BJ (cell line): ENCODE measurements around the gene ZNF426. TPM values are rescaled to one million over a fixed set of nuclear protein-coding genes. Genes with fewer than 3 reads are reported as not detected.
"Not testable (repeated sequence)": the region's sequence is repeated elsewhere in the genome, so short reads cannot be mapped to it uniquely, and the experiment has no call there.

ENCODE experiments used
- CTCF ChIA-PET: fragments of 350-600 bp; formaldehyde crosslinking; extraction: SDS; loops from one replicate; lab custom pipeline; 2021; ENCODE audit warnings: antibody characterized with exemption, inconsistent platforms; lab: Yijun Ruan, JAX
- POLR2A ChIA-PET: fragments of 300-600 bp; sonication (Branson Sonifier 250); formaldehyde crosslinking; extraction: SDS; loops from one replicate; lab custom pipeline; 2021; ENCODE audit warnings: antibody characterized with exemption; lab: Charles Lee
- DNase-seq: peaks from one replicate; pipeline ENCODE4 v3.0.0-alpha.2; 2011; ENCODE audit warnings: low read depth
- H3K27me3 ChIP-seq: 2 replicates; pipeline ENCODE4 v1.6.0; 2011; ENCODE audit warnings: low read length; ENCODE audit not compliant: control insufficient read depth, insufficient read depth
- H3K36me3 ChIP-seq: 2 replicates; pipeline ENCODE4 v1.5.1; 2011; ENCODE audit warnings: low read length; ENCODE audit not compliant: control insufficient read depth, insufficient read depth
- H3K4me3 ChIP-seq: 2 replicates; pipeline ENCODE4 v1.5.1; 2011; ENCODE audit warnings: low read depth, mild to moderate bottlenecking, control low read depth, low read length
- polyA plus RNA-seq: library from polyadenylated mRNA; depleted of rRNA; stranded (reverse); fragments of >200 nt; gene quantifications from 2 replicates; pipeline ENCODE4 v1.2.3, GENCODE V29; 2011
- TF ChIP-seq, protein P1 (sequence below): IDR thresholded peaks from 2 replicates; pipeline ENCODE4 v1.5.1; 2011; ENCODE audit warnings: low read depth, mild to moderate bottlenecking, control low read depth, inconsistent platforms, low read length, moderate library complexity; ENCODE audit not compliant: insufficient read depth

ZNF426 gene
- polyA plus RNA-seq, 1 experiment = 5.9 TPM

DNA sequence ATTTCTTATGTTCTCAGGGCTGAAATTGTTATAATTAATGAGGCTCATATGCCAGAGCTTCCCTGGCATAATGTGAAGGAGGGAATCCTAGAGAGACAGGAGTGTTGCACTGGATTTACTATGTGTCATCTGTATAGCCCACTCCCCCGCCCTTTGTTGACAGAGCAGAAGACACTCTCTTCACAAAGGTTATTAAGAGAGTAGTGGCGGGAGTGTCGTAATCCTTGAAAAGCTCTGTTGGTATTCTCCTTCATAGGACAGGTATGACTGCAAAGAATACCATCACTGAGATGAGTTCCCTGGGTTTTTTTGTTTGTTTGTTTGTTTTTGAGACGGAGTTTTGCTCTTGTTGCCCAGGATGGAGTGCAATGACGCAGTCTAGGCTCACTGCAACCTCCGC lies 31.8 kb upstream of the ZNF426 start:
- ChIA-PET CTCF (no interaction called here), POLR2A (interaction anchor here (0.6 kb wide), 1 partner anchor 8 kb away, joined by 12 read pairs; no protein-coding TSS in a partner anchor)
- TF ChIP-seq, protein P1, sequence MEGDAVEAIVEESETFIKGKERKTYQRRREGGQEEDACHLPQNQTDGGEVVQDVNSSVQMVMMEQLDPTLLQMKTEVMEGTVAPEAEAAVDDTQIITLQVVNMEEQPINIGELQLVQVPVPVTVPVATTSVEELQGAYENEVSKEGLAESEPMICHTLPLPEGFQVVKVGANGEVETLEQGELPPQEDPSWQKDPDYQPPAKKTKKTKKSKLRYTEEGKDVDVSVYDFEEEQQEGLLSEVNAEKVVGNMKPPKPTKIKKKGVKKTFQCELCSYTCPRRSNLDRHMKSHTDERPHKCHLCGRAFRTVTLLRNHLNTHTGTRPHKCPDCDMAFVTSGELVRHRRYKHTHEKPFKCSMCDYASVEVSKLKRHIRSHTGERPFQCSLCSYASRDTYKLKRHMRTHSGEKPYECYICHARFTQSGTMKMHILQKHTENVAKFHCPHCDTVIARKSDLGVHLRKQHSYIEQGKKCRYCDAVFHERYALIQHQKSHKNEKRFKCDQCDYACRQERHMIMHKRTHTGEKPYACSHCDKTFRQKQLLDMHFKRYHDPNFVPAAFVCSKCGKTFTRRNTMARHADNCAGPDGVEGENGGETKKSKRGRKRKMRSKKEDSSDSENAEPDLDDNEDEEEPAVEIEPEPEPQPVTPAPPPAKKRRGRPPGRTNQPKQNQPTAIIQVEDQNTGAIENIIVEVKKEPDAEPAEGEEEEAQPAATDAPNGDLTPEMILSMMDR = no peak
- Histone ChIP-seq H3K27me3 (no peaks in the 10 kb centered on the region), H3K4me3 (no peak overlapping the region), H3K36me3 (peaks cover 10% of the 10 kb centered on the region)
- no peak for DNase-seq

DNA sequence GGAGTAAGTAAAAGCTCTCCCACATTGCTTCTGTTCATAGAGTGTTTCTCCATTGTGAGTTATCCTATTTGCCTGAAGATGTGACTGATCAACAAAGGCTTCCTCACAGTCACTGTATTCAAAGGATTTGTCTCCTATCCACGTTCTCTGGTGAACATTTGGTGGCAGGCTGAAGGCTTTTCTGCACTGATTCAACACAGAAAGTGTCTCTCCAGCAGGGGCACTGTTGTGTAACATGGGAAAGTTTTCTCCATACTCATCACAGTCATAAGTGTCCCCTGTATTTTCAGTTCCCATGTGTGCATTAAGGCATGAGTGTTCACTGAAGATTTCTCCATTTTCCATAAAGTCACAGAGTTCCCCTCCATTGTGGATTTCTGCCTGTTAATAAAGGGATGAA lies 28.3 kb upstream of the ZNF426 start:
- ChIA-PET POLR2A (no interaction called here), CTCF (no interaction called here)
- H3K27me3 ChIP-seq = no peaks in the 10 kb centered on the region
- no peak overlapping the region for H3K4me3 ChIP-seq
- TF ChIP-seq, protein P1 = no peak
- H3K36me3 ChIP-seq = peaks cover 17% of the 10 kb centered on the region
- no peak for DNase-seq

DNA sequence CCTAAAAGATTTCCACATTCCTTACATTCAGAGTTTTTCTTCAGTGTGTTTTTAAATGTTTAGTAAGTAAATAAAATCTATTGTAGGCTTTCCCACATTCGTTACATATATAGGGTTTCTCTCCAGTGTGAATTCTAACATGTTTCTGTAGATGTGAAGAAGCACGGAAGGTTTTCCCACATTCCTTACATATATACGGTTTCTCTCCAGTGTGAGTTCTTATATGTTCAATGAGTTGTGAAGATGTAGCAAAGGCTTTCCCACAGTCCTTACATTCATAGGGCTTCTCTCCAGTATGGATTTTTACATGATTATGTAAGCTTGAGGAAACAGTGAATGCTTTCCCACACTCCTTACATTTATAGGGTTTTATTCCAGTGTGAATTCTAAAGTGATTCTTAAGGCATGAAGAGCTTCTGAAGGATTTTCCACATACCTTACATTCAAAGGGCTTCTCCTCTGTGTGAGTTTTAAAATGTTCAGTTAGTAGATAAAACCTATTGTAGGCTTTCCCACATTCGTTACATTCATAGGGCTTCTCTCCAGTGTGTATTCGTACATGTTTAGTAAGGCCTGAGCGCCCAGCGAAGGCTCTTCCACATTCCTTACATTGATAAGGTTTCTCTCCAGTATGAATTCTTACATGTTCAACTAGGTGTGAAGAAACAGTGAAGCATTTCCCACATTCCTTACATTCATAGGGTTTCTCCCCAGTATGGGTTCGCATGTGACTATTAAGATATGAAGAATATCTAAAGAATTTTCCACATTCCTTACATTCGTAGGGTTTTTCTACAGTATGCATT lies 27.7 kb upstream of the ZNF426 start:
- DNase-seq = no peak
- Histone ChIP-seq H3K36me3 (peaks cover 19% of the 10 kb centered on the region), H3K27me3 (no peaks in the 10 kb centered on the region), H3K4me3 (no peak overlapping the region)
- POLR2A ChIA-PET = no interaction called here
- CTCF ChIA-PET = no interaction called here
- TF ChIP-seq, protein P1 = no peak

DNA sequence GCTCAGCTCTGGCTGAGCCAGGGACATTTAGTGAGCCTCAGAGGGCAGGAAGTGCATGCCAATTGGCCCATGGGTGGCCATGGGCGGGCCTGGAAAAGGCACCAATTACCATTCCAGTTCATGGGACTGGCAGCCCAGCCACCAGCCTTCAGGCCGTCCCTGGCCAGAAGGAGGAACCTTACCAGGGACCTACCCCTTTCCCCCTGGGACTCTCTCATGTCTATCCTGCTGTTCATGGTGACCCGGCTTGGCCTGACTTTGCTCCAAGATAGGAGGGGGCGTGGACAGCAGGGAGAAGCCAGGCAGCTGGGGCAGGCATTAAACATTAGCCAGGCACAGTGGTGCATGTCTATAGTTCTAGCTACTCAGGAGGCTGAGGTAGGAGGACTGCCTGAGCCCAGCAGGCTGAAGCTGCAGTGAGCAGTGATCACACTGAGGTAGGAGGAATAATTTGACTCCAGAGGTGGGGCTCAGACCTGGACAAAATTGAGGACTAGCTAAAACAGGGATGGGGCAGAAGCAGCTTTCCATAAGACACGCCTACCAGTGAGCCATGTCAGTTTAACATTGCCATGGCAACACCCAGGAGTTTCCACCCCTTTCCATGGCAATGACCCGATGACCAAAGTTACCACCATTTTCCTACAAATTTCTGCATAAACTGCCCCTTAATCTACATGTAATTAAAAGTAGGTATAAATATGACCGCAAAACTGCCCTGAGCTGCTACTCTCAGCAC lies 14.3 kb upstream of the ZNF426 start:
- no peaks in the 10 kb centered on the region for H3K27me3 ChIP-seq
- ChIA-PET CTCF (interaction anchor here (1.2 kb wide), 1 partner anchor 14 kb away, joined by 5 read pairs; the partner anchor contains the start of gene ZNF426), POLR2A (no interaction called here)
- TF ChIP-seq, protein P1 = no peak
- no peak for DNase-seq
- H3K36me3 ChIP-seq = no peaks in the 10 kb centered on the region
- H3K4me3 ChIP-seq = no peak overlapping the region

DNA sequence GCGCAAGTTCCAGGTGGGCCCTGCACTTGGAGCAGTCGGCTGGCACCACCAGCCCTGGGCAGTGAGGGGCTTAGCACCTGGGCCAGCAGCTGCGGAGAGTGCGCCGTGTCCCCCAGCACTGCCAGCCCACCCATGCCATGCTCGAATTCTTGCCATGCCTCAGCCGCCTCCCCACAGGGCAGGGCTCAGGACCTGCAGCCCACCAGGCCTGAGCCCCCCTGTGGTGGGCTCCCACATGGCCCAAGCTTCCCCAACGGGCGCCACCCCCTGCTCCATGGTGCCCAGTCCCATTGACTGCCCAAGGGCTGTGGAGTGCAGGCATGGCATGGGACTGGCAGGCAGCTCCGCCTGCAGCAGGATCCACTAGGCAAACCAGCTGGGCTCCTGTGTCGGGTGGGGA lies 9.4 kb upstream of the ZNF426 start:
- DNase-seq = no peak
- ChIA-PET CTCF (no interaction called here), POLR2A (no interaction called here)

DNA sequence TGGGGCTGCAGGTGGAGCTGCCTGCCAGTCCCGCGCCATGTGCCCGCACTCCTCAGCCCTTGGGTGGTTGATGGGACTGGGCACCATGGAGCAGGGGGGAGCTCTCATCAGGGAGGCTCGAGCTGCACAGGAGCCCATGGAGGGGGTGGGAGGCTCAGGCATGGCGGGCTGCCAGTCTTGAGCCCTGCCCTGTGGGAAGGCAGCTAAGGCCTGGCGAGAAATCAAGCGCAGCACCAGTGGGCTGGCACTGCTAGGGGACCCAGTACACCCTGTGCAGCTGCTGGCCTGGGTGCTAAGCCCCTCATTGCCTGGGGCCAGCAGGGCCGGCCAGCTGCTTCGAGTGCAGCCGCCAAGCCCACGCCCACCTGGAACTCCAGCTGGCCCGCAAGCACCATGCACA lies 2.8 kb upstream of the ZNF426 start:
- H3K36me3 ChIP-seq, H3K4me3 ChIP-seq, DNase-seq, H3K27me3 ChIP-seq, CTCF ChIA-PET, POLR2A ChIA-PET: not testable (repeated sequence)

More for the DNA sequence above, 9.4 kb upstream of the ZNF426 start:
- TF ChIP-seq, protein P1 = no peak
- Histone ChIP-seq H3K27me3 (no peaks in the 10 kb centered on the region), H3K36me3 (no peaks in the 10 kb centered on the region), H3K4me3 (no peak overlapping the region)

DNA sequence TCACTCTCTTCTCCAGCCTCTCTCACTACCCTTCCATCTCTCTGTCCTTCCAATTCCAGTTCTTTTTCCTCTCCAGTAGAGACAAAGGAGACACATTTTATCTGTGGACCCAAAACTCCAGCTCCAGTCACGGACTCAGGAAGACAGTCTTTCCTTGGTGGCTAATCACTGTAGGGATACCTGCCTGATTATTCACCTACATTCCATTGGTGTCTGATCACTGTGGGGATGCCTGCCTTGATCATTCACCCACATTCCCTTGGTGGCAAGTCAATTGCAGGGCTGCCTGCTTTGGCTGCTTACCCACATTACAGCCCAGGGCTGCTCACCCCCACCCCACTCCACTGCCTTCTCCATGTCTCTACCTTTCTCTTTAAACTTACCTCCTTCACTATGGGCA lies 1.5 kb upstream of the ZNF426 start:
- DNase-seq, H3K36me3 ChIP-seq, H3K27me3 ChIP-seq, CTCF ChIA-PET, POLR2A ChIA-PET, H3K4me3 ChIP-seq: not testable (repeated sequence)

DNA sequence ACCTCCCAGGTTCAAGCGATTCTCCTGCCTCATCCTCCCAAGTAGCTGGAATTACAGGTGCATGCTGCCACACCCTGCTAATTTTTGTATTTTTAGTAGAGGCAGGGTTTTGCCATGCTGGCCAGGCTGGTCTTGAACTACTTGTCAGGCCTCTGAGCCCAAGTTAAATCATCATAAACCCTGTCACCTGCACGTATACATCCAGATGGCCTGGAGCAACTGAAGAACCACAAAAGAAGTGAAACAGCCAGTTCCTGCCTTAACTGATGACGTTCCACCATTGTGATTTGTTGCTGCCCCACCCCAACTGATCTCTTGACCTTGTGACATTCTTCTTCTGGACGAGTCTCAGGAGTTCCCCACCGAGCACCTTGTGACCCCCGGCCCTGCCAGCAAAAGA lies 756 bp upstream of the ZNF426 start:
- POLR2A ChIA-PET, H3K27me3 ChIP-seq, DNase-seq: not testable (repeated sequence)
- H3K36me3 ChIP-seq = peaks cover 14% of the 10 kb centered on the region
- H3K4me3 ChIP-seq = peak overlapping the region; percentile 87; the same call in 1 of the 2 replicates
- CTCF ChIA-PET = interaction anchor here (1.0 kb wide), 1 partner anchor 14 kb away, joined by 5 read pairs; no protein-coding TSS in a partner anchor
